Measurements from ENCODE around the gene CACNB1.

Gene CACNB1

GRCh38 chr17:39194985-39195524 is 2.4 kb downstream of the CACNB1 start:
- TF ChIP-seq, protein P1, sequence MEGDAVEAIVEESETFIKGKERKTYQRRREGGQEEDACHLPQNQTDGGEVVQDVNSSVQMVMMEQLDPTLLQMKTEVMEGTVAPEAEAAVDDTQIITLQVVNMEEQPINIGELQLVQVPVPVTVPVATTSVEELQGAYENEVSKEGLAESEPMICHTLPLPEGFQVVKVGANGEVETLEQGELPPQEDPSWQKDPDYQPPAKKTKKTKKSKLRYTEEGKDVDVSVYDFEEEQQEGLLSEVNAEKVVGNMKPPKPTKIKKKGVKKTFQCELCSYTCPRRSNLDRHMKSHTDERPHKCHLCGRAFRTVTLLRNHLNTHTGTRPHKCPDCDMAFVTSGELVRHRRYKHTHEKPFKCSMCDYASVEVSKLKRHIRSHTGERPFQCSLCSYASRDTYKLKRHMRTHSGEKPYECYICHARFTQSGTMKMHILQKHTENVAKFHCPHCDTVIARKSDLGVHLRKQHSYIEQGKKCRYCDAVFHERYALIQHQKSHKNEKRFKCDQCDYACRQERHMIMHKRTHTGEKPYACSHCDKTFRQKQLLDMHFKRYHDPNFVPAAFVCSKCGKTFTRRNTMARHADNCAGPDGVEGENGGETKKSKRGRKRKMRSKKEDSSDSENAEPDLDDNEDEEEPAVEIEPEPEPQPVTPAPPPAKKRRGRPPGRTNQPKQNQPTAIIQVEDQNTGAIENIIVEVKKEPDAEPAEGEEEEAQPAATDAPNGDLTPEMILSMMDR (IDR thresholded peaks at IDR 0.05; ENCODE audit: low read depth, low read length, missing control alignments) = no peak
- H3K4me3 ChIP-seq (ENCODE audit: low read depth, low read length) = no peak overlapping the region
- no peak for DNase-seq (ENCODE audit: low read depth)

DNA sequence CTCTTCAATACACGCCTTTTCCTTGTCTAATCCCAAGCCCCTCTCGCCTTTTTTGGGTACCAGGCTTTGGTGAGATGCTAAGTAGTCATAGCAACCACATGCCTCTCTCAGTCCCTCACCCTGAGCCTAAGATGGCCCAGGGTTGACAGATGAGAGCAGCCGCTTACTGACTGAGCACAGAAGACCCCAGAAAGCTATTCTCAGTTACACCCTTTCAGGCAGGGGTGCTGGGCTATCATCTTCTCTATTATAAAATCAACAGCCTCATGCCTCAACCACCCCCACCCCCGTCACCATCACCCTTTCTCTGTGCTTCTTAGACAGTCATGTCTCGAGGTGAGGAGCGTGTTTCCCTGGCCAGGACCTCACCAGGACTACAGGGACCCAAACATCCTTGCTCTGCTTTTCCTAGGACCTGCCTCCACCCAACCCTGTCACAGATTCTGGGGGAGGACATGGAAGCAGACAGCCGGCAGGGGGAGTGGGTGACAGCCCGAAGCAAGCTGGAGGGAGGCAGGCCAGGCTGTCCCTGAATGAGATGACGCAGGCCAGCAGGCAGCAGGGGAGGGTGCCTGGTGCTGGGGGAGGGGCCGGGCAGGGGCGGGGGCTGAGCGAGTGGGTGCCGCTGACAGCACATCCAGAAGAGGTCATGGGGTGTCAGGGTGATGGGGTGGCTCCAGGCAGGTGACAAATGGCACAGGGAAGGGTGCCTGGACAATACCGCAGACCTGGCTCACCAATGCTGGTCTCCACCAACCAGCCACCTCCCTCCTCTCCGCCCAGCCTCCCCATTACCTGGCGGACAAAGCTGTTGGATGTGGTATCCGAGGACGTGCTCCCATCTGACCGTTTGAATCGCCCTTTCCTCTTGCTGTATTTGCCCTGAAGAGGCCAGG is 3.1 kb downstream of the CACNB1 start:
- no peak for DNase-seq (ENCODE audit: low read depth)
- no peak overlapping the region for H3K4me3 ChIP-seq (ENCODE audit: low read depth, low read length)
- TF ChIP-seq, protein P1 (IDR thresholded peaks at IDR 0.05; ENCODE audit: low read depth, low read length, missing control alignments) = no peak

DNA sequence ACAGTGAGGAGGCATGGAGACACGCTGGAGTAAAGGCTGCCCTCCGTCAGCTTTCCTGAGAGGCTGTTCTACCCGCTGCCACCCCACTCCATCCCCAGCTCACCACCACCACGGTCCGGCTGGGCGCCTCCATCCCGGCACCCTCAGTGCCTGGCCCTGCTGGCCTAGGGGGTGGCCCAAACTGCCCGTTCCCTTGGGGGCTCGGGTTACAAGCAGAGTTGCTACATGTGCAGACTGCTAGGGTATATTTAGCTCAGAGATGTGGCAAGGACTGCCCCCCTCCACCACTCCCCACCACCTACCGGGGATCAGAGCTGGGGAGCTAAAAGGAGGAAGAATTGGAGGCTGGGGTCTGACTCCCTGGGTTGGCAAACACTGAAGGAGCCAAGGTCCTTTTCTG is 4.1 kb downstream of the CACNB1 start:
- TF ChIP-seq, protein P1 (IDR thresholded peaks at IDR 0.05; ENCODE audit: low read depth, low read length, missing control alignments) = no peak
- H3K4me3 ChIP-seq (ENCODE audit: low read depth, low read length) = no peak overlapping the region
- DNase-seq (ENCODE audit: low read depth) = no peak

- TF ChIP-seq, protein P1 (IDR thresholded peaks at IDR 0.05; ENCODE audit: low read depth, low read length, missing control alignments) = no peak
- DNase-seq (ENCODE audit: low read depth) = no peak
- H3K4me3 ChIP-seq (ENCODE audit: low read depth, low read length) = no peak overlapping the region
These were observed 4.6 kb downstream of the CACNB1 start for GRCh38 chr17:39192901-39193300.

DNA sequence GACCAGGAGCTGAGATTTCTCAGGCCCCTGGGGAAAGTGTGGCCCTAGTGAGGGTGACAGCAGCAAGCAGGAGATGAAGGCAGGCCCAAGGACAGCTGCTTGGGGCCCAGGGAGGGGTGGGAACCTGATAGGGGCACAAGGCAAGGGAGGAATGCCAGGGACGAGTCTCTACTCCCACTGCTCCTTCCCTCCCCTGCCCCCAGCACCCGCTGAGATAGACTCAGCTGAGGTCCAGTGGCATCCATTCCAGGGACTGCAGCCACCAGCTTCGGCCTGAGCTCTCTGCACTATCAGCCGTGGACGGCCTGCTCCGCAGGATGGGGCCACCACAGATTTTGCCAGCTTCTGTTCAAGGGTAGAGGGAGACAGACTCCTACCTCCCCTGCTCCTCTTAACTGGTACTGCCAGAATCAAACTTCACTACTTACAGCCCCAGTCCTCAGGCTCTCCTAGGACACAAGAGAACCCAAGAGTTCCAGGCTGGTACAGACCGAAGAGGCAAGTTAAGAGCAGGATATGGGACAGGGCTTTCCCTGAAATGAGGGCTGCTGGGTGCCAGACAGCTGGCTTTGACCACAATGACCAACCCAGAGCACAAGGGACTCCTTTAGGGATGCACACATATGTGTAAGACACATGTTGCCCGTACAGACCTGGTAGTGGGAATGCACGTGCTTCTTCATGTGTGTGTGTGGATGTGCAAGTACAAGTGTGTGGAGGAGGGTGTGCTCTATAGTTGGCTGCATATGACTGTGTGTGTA is 5.5 kb downstream of the CACNB1 start:
- no peak overlapping the region for H3K4me3 ChIP-seq (ENCODE audit: low read depth, low read length)
- TF ChIP-seq, protein P1 (IDR thresholded peaks at IDR 0.05; ENCODE audit: low read depth, low read length, missing control alignments) = no peak
- DNase-seq (ENCODE audit: low read depth) = no peak

- no peak for DNase-seq (ENCODE audit: low read depth)
- H3K4me3 ChIP-seq (ENCODE audit: low read depth, low read length) = no peak overlapping the region
- TF ChIP-seq, protein P1 (IDR thresholded peaks at IDR 0.05; ENCODE audit: low read depth, low read length, missing control alignments) = no peak
These were observed 10.2 kb downstream of the CACNB1 start for GRCh38 chr17:39187152-39187830.

Measured in GM12864 (cell line).